Measurements from ENCODE around the gene SNAI1. TPM values are rescaled to one million over a fixed set of nuclear protein-coding genes. Genes with fewer than 3 reads are reported as not detected.
"Not testable (repeated sequence)": the region's sequence is repeated elsewhere in the genome, so short reads cannot be mapped to it uniquely, and the experiment has no call there.

SNAI1 gene
- total RNA-seq, 1 donor from 2014 or later: 5.8 TPM

GRCh38 chr20:49986049-49986448 is 3.3 kb downstream of the SNAI1 start:
- DNase-seq (ENCODE audit: low spot score): no peak

DNA sequence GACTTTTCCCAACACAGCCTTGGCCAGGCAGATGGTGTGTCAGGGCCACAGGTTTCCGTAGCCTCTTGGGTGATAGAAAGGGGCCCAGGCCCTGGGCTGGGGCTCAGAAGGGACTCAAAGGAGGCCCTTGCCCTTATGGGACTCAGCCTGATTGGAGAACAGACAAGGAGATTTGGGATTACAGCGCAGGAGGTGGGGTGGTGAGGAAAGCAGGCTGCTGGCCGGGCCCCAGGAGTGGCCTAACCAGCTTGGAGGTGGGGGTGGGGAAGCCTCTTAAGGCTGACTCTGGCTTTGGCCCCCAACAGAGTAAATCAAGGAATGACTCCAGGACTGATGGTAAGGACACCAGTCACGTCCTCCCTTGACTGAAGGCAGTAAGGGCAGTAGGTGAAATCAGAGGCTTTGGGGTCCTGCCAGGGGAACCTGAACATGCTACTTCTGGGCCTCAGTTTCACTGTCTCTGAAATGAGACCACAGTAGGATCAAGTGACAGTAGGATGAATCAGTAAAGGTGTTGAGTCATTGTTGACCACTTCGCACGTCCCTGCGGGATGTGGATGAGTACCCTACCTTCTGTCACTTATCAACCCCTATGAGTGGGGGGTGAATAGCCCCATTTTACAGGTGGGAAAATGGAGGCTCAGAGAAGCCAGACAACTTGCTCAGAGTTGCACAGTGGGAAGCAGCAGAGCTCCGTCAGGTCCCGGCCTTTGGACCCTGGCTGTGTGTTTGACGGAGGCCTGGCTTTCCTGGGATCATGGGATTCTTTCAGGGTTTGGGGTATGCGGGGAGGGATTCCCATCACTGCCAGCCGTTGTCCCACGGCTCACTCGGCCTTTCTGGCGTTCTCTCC is 4.5 kb downstream of the SNAI1 start:
- DNase-seq (ENCODE audit: low spot score): no peak

DNA sequence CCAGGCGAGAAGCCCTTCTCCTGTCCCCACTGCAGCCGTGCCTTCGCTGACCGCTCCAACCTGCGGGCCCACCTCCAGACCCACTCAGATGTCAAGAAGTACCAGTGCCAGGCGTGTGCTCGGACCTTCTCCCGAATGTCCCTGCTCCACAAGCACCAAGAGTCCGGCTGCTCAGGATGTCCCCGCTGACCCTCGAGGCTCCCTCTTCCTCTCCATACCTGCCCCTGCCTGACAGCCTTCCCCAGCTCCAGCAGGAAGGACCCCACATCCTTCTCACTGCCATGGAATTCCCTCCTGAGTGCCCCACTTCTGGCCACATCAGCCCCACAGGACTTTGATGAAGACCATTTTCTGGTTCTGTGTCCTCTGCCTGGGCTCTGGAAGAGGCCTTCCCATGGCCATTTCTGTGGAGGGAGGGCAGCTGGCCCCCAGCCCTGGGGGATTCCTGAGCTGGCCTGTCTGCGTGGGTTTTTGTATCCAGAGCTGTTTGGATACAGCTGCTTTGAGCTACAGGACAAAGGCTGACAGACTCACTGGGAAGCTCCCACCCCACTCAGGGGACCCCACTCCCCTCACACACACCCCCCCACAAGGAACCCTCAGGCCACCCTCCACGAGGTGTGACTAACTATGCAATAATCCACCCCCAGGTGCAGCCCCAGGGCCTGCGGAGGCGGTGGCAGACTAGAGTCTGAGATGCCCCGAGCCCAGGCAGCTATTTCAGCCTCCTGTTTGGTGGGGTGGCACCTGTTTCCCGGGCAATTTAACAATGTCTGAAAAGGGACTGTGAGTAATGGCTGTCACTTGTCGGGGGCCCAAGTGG is 5.3 kb downstream of the SNAI1 start:
- DNase-seq (ENCODE audit: low spot score): no peak

DNA sequence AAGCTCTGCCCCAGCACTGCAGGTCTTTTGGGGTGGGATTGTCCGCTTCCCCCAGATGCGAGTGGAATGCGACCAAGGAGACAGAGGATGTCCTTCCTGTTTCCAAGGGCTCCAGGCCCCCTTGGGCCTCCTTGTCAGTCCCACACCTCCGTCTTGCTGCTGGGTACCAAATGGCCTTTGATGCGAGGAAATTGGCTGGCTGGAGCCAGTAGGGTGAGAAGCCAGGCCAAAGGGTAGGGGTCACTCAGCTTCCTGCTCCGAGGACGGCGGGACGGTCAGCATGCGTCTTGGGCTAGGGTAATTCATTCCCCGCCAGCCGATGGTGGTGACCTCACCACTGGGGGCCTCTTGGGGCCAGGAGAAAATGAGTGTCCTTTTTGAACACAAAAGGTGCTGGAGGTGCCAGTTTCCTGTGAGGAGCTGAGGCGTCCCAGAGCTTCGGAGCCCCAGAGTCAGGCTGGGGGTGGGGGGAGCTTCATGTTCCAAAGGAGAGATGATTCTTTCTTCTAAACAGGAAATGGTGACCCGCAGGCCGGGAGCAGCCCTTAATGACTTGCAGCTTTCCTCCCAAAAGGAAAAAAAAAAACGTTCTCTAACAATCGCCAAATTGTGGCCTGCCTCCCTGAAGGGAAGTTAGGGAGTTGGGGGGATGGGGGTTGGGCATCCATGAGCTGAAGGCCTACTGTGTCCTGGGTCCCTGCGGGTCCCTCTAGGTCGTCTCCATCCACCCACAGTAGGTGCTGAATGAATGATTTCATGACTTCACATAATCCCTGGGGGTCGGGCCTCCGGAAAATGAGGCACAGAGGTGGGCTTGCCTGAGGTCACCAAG is 6.7 kb downstream of the SNAI1 start:
- DNase-seq (ENCODE audit: low spot score): no peak

GRCh38 chr20:49990271-49990720 is 7.5 kb downstream of the SNAI1 start:
- DNase-seq (ENCODE audit: low spot score): no peak

GRCh38 chr20:49993301-49993751 is 10.5 kb downstream of the SNAI1 start:
- DNase-seq (ENCODE audit: low spot score): no peak

DNA sequence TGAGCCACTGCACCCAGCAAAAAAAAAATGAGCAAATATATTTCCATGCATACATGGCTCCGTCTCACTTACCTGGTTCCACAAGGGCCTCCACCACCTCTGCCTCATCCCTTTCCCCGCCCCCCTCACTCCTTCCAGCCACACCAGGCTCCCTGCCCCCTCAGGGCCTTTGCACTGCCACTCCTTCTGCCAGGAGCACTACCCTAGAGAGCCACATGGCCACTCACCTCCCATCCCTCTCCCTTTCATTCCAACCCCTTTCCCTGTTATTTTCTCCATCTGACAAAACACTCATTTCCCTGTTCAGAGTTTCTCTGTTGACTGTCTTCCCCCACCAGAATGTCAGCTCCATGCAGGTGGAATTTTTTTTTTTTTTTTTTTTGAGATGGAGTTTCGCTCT is 12.8 kb downstream of the SNAI1 start:
- no peak for DNase-seq (ENCODE audit: low spot score)

GRCh38 chr20:49998478-49999188 is 15.9 kb downstream of the SNAI1 start:
- not testable (repeated sequence) for DNase-seq (ENCODE audit: low spot score)

DNA sequence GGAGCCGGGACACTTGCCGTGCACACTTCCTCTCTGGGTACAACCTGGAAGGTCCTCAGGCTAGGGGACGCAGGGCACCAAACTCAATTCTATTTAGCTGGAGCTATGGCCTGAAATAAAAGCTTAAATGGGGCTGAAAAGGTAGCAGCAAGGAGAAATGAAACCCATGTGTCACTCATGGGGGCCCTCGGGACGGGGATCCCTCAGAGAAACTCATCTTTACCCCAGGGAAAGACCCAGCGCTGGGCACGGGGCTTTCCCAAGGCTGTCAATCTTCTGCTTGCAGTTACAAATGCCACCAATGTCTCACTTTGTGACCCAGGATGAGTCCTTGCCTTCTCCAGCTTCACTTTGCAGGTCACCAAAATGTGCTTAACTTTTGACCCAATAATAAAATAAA is 16.5 kb downstream of the SNAI1 start:
- DNase-seq (ENCODE audit: low spot score): no peak

DNA sequence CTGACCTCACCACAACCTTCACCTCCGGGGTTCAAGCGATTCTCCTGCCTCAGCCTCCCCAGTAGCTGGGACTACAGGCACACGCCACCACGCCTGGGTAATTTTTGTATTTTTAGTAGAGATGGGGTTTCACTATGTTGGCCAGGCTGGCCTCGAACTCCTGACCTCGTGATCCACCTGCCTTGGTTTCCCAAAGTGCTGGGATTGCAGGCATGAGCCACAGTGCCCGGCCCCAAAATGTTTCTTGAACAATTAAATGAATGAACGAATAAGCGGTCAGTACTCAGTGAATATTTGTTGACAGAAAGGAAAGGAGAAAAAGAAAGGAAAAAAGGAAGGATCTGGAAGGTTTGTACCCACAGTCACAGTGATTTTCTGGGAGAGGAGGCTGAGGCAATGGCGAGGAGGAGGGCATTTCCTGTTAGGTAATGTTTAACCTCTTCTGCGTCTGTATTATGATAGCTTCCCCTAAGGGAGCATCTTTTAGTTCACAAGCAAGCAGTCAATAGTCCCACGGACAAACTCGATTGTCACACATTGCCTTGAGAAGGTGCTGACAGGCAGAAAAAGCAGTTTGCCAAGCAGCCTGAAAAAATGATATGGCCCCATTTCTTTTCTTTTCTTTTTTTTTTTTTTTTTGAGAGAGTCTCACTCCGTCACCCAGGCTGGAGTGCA is 17.9 kb downstream of the SNAI1 start:
- not testable (repeated sequence) for DNase-seq (ENCODE audit: low spot score)

DNA sequence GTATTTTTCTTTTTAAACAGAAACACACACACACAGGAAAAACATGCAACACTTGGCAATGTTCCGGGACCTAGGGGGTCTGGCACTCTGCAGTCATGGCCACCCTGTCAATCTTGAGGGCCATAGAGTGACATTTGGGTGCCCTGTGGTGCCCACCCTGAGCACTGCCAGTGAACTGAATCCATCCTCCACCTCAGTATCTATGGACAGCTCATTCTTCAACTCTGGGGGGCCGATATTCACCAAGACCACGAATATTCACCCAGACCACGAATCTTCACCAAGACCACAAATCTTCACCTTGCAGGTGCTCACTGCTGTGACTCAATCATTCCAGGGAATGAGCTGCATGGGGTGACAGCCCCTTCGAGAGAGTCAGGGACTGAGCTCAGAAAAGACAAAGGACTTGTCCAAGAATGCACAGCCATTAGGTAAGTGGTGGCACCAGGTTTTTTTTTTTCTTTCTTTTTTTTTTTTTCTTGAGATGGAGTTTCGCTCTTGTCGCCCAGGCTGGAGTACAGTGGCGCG is 19.1 kb downstream of the SNAI1 start:
- DNase-seq (ENCODE audit: low spot score): no peak

- DNase-seq (ENCODE audit: low spot score): no peak
Observed at GRCh38 chr20:50003253-50003656, 20.5 kb downstream of the SNAI1 start.

- no peak for DNase-seq (ENCODE audit: low spot score)
Observed at GRCh38 chr20:50004229-50004628, 21.4 kb downstream of the SNAI1 start.

DNA sequence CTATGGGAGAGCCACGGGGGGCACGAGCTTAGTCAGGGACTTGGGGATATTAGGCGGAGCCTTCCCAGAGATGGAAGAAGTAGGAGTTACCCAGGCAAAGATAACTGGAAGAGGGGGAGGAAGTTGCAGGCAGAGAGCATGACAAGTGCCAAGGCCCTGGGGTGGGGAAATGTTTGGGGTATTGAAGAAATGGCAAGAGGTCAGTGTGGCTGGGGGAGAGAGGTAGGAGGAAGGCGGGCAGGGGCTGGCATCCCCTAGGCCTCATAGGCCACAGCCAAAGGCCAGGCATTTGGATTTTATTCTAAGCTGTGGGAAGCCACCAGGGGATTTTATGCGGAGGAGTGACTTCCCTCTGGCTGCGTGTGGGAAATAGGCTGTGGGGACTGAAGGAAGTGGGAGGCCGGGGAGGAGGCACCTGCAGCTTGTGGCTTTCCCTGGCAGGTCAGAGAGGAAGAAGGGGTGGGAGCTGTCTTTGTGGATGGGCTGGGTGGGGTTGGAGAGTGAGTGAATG is 22.7 kb downstream of the SNAI1 start:
- DNase-seq (ENCODE audit: low spot score): no peak

DNA sequence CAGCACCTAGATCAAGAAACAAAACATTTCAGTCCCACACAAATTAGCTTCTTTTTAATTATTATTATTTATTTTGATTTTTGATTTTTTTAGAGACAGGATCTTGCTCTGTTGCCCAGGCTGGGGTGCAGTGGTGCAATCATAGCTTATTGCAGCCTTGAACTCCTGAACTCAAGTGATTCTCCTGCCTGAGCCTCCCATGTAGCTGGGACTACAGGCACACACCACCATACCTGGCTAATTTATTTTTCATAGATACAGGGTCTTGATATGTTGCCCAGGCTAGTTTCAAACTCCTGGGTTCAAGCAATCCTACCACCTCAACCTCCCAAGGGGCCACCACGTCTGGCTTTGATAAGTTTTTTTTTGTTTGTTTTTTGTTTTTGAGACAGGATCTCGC is 24.6 kb downstream of the SNAI1 start:
- no peak for DNase-seq (ENCODE audit: low spot score)

GRCh38 chr20:50008007-50008406 is 25.2 kb downstream of the SNAI1 start:
- DNase-seq (ENCODE audit: low spot score): no peak

- no peak for DNase-seq (ENCODE audit: low spot score)
Observed at GRCh38 chr20:50009521-50010454, 27.0 kb downstream of the SNAI1 start.

- DNase-seq (ENCODE audit: low spot score): not testable (repeated sequence)
Observed at GRCh38 chr20:50011597-50011996, 28.8 kb downstream of the SNAI1 start.
